NK-92 treated with Interleukin-12 subunit alpha and Interleukin-12 subunit beta, amount 100 ng/mL, for 24 hours (cell line): ENCODE measurements around the gene ZNF8.
"Not testable (repeated sequence)": the region's sequence is repeated elsewhere in the genome, so short reads cannot be mapped to it uniquely, and the experiment has no call there.

Experiments used
- DNase-seq: peaks from one replicate; lab custom pipeline; 2025; lab: John Stamatoyannopoulos, UW

The ZNF8 gene

GRCh38 chr19:58336820-58337219 is 58.1 kb downstream of the ZNF8 start:
- no peak for DNase-seq

GRCh38 chr19:58338336-58338735 is 59.6 kb downstream of the ZNF8 start:
- DNase-seq: no peak

GRCh38 chr19:58338825-58339558 is 60.2 kb downstream of the ZNF8 start:
- DNase-seq: no peak

GRCh38 chr19:58345558-58345957 is 66.8 kb downstream of the ZNF8 start:
- no peak for DNase-seq

GRCh38 chr19:58346961-58347929 is 68.5 kb downstream of the ZNF8 start:
- no peak for DNase-seq

- not testable (repeated sequence) for DNase-seq
These were observed 69.3 kb downstream of the ZNF8 start for GRCh38 chr19:58348080-58348479.

GRCh38 chr19:58349590-58349989 is 70.8 kb downstream of the ZNF8 start:
- no peak for DNase-seq

- DNase-seq: no peak
These were observed 71.5 kb downstream of the ZNF8 start for GRCh38 chr19:58350001-58350861.

- no peak for DNase-seq
These were observed 72.3 kb downstream of the ZNF8 start for GRCh38 chr19:58350871-58351557.

- no peak for DNase-seq
These were observed 72.8 kb downstream of the ZNF8 start for GRCh38 chr19:58351558-58351878.

- DNase-seq: no peak
These were observed 73.4 kb downstream of the ZNF8 start for GRCh38 chr19:58351990-58352755.
